MG63 (cell line): ENCODE measurements around the gene PITPNC1. TPM values are rescaled to one million over a fixed set of nuclear protein-coding genes. Genes with fewer than 3 reads are reported as not detected.

ENCODE experiments used
- DNase-seq: peaks from one replicate; pipeline ENCODE4 v3.0.0-alpha.2; 2020
- H3K27me3 ChIP-seq: fragments of 250-450 bp; sonication (Bioruptor Pico); 2 replicates; pipeline ENCODE4 v1.5.1; 2020; ENCODE audit warnings: mild to moderate bottlenecking, moderate library complexity
- H3K36me3 ChIP-seq: fragments of 250-450 bp; sonication (Bioruptor Pico); 2 replicates; pipeline ENCODE4 v1.5.1; 2020; ENCODE audit warnings: mild to moderate bottlenecking, moderate library complexity
- H3K4me3 ChIP-seq: fragments of 250-450 bp; sonication (Bioruptor Pico); 2 replicates; pipeline ENCODE4 v1.5.1; 2020; ENCODE audit warnings: mild to moderate bottlenecking, moderate library complexity
- H3K9me3 ChIP-seq: fragments of 250-450 bp; sonication (Bioruptor Pico); 2 replicates; pipeline ENCODE4 v1.5.1; 2020; ENCODE audit warnings: mild to moderate bottlenecking, moderate library complexity
- total RNA-seq: library from RNA; depleted of rRNA; stranded (reverse); fragments of >200 nt; shearing (Covaris generic); gene quantifications from 2 replicates; pipeline ENCODE4 v1.2.3, GENCODE V29; 2014; ENCODE audit warnings: low replicate concordance

The PITPNC1 gene
- total RNA-seq, 1 experiment from 2014 or later: 0.99 TPM

DNA sequence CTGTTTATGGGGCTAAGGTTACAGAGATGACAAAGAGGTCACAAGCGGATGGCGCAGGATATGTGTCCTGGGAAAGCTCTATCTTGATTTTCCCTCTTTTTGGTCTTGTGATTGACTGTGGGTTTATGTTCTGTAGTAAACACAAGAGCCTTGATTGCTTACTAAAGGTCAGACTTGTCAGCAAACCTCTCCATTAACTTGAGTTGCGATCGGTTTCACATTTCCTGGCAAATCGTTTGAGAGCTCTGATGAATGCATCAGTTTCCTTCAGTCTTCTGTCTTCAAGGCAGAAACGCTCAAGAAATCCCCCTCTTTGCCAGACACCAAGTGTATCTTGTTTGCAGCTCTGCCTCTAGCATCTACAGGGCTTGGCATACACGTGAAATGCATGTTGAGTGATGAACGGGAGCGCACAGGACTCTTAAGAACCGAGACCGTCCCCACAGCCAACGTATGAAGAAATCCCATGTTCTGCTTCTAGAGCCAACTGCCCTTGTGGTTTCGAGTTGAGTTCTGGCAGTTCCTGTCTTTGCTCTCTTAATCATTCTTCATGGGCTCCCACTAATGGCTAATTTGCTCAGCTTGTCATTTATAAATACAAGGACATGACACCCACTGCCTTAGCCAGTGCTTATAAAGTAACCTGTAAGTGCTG lies 143.3 kb downstream of the PITPNC1 start:
- H3K27me3 ChIP-seq: no peaks in the 10 kb centered on the region
- H3K4me3 ChIP-seq: no peak overlapping the region
- no peaks in the 10 kb centered on the region for H3K36me3 ChIP-seq
- DNase-seq: no peak
- H3K9me3 ChIP-seq: no peaks in the 10 kb centered on the region; the same call in 1 of the 2 replicates

GRCh38 chr17:67520916-67521774 lies 144.1 kb downstream of the PITPNC1 start:
- no peak for DNase-seq
- no peaks in the 10 kb centered on the region for H3K27me3 ChIP-seq
- no peak overlapping the region for H3K4me3 ChIP-seq
- no peaks in the 10 kb centered on the region; the same call in 1 of the 2 replicates for H3K9me3 ChIP-seq
- no peaks in the 10 kb centered on the region for H3K36me3 ChIP-seq

GRCh38 chr17:67521775-67522069 lies 144.6 kb downstream of the PITPNC1 start:
- Histone ChIP-seq H3K9me3 (no peaks in the 10 kb centered on the region; the same call in 1 of the 2 replicates), H3K27me3 (no peaks in the 10 kb centered on the region), H3K36me3 (no peaks in the 10 kb centered on the region), H3K4me3 (no peak overlapping the region)
- DNase-seq: no peak

DNA sequence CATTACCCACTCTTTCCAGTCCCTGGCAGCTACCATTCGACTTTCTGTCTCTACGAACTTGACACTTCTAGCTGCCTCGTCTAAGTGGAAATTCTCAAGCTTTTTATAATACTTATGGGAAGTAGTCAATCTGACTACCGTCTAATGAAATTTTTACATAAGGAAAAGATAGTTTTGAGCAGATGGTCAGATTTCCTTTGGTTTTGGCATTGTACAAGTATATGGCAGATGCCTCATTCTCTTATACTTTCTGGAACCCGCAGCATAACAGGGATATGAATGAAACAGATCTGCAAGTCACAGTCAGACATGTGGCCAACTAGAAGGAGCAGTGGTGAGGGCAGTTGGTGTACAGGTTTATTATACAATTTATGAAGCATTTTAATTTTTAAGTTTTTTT lies 146.0 kb downstream of the PITPNC1 start:
- H3K4me3 ChIP-seq: no peak overlapping the region
- no peak for DNase-seq
- H3K9me3 ChIP-seq: no peaks in the 10 kb centered on the region; the same call in 1 of the 2 replicates
- H3K27me3 ChIP-seq: no peaks in the 10 kb centered on the region
- H3K36me3 ChIP-seq: no peaks in the 10 kb centered on the region

DNA sequence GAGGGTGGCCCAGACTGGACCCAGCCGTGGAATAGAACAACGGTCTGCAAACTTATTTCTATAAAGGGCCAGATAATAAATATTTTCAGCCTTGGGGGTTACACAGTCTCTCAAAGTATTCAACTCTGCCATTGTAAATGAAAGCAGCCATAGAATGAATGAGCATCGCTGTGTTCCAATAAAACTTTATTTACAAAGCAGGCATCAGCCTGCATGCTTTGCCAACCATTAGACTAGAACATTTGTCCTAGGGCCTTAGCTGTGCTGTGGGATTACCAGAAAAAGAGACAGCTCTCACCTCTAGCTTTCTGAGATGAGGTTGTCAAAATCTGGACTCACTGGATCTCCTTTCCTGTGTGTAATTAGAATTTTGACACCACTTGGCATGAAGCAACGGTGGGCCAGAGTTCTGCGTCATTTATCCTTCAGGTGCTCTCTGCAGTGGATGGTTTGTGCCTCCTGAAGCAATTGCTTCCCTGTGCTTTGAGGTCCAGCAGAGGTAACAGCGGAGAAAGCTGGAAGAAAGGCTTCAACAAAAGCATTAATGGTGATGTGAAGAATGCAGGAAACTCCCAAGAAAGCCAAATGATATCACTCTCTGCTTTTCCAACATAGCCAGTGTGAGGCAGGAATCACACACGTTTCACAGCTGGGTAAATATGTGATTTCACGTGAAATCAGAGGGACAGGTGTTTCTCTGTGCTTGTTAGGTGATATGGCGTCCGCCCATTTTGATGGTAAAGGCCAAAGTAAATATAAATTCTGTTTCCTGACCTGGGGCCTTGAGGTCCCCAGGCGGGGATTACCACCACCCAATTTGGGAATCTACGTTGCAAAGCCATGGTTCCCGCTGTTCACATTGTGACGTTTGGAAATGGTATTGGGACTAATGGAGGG lies 148.4 kb downstream of the PITPNC1 start:
- no peak for DNase-seq
- Histone ChIP-seq H3K36me3 (no peaks in the 10 kb centered on the region), H3K9me3 (no peaks in the 10 kb centered on the region), H3K4me3 (no peak overlapping the region), H3K27me3 (no peaks in the 10 kb centered on the region)

DNA sequence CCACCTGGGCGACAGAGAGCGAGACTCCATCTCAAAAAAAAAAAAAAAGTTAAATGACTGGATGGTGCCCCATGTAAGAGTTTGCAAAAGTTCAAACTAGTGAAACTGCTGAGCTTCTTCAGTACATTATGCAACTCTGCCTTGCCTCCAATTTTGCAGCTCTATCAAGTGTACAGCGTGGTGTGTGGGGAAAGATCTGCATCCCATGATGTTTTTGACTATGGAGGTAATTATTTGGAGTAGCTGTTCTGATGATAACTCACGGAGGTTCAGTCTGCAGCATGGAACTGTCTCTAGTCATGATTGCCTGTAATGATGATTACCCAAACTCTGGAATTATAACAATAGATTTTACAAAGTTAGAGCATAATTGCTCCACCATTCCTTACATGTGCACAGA lies 149.6 kb downstream of the PITPNC1 start:
- no peaks in the 10 kb centered on the region for H3K27me3 ChIP-seq

GRCh38 chr17:67528751-67529436 lies 151.8 kb downstream of the PITPNC1 start:
- H3K9me3 ChIP-seq: no peaks in the 10 kb centered on the region
- peak; percentile 93 for DNase-seq
- H3K27me3 ChIP-seq: no peaks in the 10 kb centered on the region
- H3K36me3 ChIP-seq: no peaks in the 10 kb centered on the region
- peak overlapping the region; percentile 9 for H3K4me3 ChIP-seq

More for the DNA sequence above, 149.6 kb downstream of the PITPNC1 start:
- Histone ChIP-seq H3K36me3 (no peaks in the 10 kb centered on the region), H3K9me3 (no peaks in the 10 kb centered on the region), H3K4me3 (no peak overlapping the region)
- no peak for DNase-seq

GRCh38 chr17:67531291-67531690 lies 154.2 kb downstream of the PITPNC1 start:
- Histone ChIP-seq H3K36me3 (no peaks in the 10 kb centered on the region), H3K4me3 (no peak overlapping the region), H3K27me3 (no peaks in the 10 kb centered on the region), H3K9me3 (no peaks in the 10 kb centered on the region)
- no peak for DNase-seq

GRCh38 chr17:67532326-67532871 lies 155.3 kb downstream of the PITPNC1 start:
- H3K36me3 ChIP-seq: no peaks in the 10 kb centered on the region
- DNase-seq: no peak
- no peaks in the 10 kb centered on the region for H3K27me3 ChIP-seq
- H3K4me3 ChIP-seq: no peak overlapping the region
- H3K9me3 ChIP-seq: no peaks in the 10 kb centered on the region

GRCh38 chr17:67534941-67535340 lies 157.9 kb downstream of the PITPNC1 start:
- no peaks in the 10 kb centered on the region for H3K9me3 ChIP-seq
- no peaks in the 10 kb centered on the region for H3K27me3 ChIP-seq
- H3K36me3 ChIP-seq: no peaks in the 10 kb centered on the region
- DNase-seq: no peak
- no peak overlapping the region for H3K4me3 ChIP-seq

GRCh38 chr17:67542219-67543114 lies 165.4 kb downstream of the PITPNC1 start:
- H3K27me3 ChIP-seq: no peaks in the 10 kb centered on the region
- no peaks in the 10 kb centered on the region for H3K36me3 ChIP-seq
- no peaks in the 10 kb centered on the region for H3K9me3 ChIP-seq
- DNase-seq: no peak
- H3K4me3 ChIP-seq: no peak overlapping the region

DNA sequence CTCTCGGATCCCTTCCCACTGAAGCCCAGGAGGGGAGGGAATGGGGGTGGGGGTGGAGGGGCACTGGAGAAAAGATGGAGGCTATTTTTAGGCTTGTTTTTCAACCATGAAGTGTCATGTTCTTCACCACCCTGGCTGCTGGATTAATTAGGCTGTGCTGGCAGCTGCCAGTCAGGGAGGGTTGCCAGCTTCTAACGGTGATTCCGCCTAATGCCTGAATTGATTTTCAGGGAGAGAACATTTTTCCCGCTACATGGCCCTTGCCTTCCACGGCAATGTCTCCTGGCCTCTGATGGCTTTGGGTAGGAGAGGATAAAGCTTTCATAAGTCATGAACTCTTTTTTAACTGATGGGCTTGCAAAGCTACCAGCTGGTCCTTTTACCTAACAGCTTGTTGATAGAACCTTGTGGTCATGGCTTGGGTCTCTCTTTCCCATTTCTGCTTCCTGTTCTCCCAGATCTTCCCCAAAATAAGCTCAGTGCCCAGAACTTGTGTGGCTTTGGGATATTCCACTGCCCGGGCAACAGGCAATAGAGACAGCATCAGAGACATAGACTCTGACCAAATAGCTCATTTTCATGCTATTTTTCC lies 167.4 kb downstream of the PITPNC1 start:
- Histone ChIP-seq H3K27me3 (no peaks in the 10 kb centered on the region), H3K36me3 (no peaks in the 10 kb centered on the region)
- DNase-seq: no peak

GRCh38 chr17:67546578-67547527 lies 169.8 kb downstream of the PITPNC1 start:
- Histone ChIP-seq H3K27me3 (no peaks in the 10 kb centered on the region), H3K4me3 (no peak overlapping the region), H3K36me3 (no peaks in the 10 kb centered on the region), H3K9me3 (no peaks in the 10 kb centered on the region)
- peak; percentile 18 for DNase-seq

More for the DNA sequence above, 167.4 kb downstream of the PITPNC1 start:
- Histone ChIP-seq H3K4me3 (no peak overlapping the region), H3K9me3 (no peaks in the 10 kb centered on the region)

GRCh38 chr17:67548693-67549092 lies 171.6 kb downstream of the PITPNC1 start:
- no peaks in the 10 kb centered on the region for H3K9me3 ChIP-seq
- DNase-seq: no peak
- H3K4me3 ChIP-seq: no peak overlapping the region
- no peaks in the 10 kb centered on the region; the same call in 1 of the 2 replicates for H3K27me3 ChIP-seq
- H3K36me3 ChIP-seq: no peaks in the 10 kb centered on the region
